ENCODE measurements around the gene QSER1.

- TF ChIP-seq CTCF (IDR thresholded peaks at IDR 0.05 in 2 of 3, conservative IDR thresholded peaks at IDR 0.05 in 1 of 3; ENCODE audit: borderline replicate concordance in 1 of 3, insufficient read depth in 1 of 3, low read depth in 2 of 3, low read length in 2 of 3) = no peak
- TF ChIP-seq RAD21 (IDR thresholded peaks at IDR 0.05; ENCODE audit: low read depth) = no peak
- TF ChIP-seq TCF7L2 (IDR thresholded peaks at IDR 0.05; ENCODE audit: borderline replicate concordance, extremely low read depth, insufficient read depth, insufficient read length) = no peak
- TF ChIP-seq POLR2A (IDR thresholded peaks at IDR 0.05; ENCODE audit: borderline replicate concordance, extremely low read depth, insufficient read depth, insufficient read length) = no peak
- no peak for TF ChIP-seq EZH2 (IDR thresholded peaks at IDR 0.05)
- TF ChIP-seq YY1 (IDR thresholded peaks at IDR 0.05; ENCODE audit: extremely low read depth, insufficient replicate concordance, low read depth, low read length) = no peak
- TF ChIP-seq POLR2AphosphoS5 (IDR thresholded peaks at IDR 0.05; ENCODE audit: low read depth, low read length) = no peak
- no peak for TF ChIP-seq ZBTB33 (IDR thresholded peaks at IDR 0.05; ENCODE audit: extremely low read depth, insufficient replicate concordance, low read length)
- TF ChIP-seq MAX (IDR thresholded peaks at IDR 0.05) = no peak
Measured at GRCh38 chr11:32897103-32897502, 4.5 kb downstream of the QSER1 start.
